GM20000 (cell line): ENCODE measurements around the gene PDE6C.

ENCODE experiments used
- DNase-seq: peaks from one replicate; pipeline ENCODE4 v3.0.0; 2012; ENCODE audit warnings: low spot score
- CTCF ChIP-seq: IDR thresholded peaks from 2 replicates; pipeline ENCODE4 v1.5.1; 2012; ENCODE audit warnings: mild to moderate bottlenecking, control low read depth; ENCODE audit errors: extremely low read depth, missing control alignments

The PDE6C gene

GRCh38 chr10:93614101-93614825 is 1.9 kb downstream of the PDE6C start:
- no peak for TF ChIP-seq CTCF
- DNase-seq = no peak

GRCh38 chr10:93615576-93616235 is 3.4 kb downstream of the PDE6C start:
- no peak for TF ChIP-seq CTCF
- DNase-seq = no peak

- no peak for TF ChIP-seq CTCF
- no peak for DNase-seq
These were observed 8.6 kb downstream of the PDE6C start for GRCh38 chr10:93620925-93621324.

GRCh38 chr10:93622942-93623341 is 10.6 kb downstream of the PDE6C start:
- no peak for DNase-seq
- TF ChIP-seq CTCF = no peak

GRCh38 chr10:93628858-93629257 is 16.5 kb downstream of the PDE6C start:
- TF ChIP-seq CTCF = no peak
- DNase-seq = no peak

GRCh38 chr10:93629647-93630305 is 17.4 kb downstream of the PDE6C start:
- TF ChIP-seq CTCF = no peak
- no peak for DNase-seq
